ENCODE results near the gene KIAA1217.

DNA sequence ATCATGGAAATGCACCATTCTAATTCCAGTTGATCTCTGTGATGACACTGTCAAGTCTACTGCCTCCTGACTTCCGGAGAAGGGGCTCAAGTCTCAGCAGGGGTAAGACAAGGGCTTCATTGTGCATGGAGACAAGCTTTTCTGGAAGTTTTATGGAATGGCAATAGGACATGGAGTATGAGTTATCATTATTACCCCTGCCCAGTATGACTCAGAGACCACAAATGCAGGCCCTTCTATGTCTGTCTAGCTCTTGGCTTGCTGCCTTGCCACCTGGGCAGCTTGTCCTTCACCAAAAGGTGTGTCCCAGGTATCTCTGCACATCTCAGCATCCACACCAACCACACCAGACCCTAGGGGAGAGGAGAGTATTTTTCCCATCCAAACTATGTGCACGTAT lies 34.9 kb upstream of the KIAA1217 start:
- TF ChIP-seq REST (IDR thresholded peaks at IDR 0.05; ENCODE audit: borderline replicate concordance) (no peak), CTCF (IDR thresholded peaks at IDR 0.05; ENCODE audit: poor library complexity, severe bottlenecking) (no peak)
